Limb (tissue), 2 donors: ENCODE data around the gene CLDN11.

Source experiments
- DNase-seq, 2 donors: peaks; one replicate each; pipeline ENCODE4 v3.0.0-alpha.2; 2016; ENCODE audit errors: extremely low spot score in 2 of 2

CLDN11 gene

DNA sequence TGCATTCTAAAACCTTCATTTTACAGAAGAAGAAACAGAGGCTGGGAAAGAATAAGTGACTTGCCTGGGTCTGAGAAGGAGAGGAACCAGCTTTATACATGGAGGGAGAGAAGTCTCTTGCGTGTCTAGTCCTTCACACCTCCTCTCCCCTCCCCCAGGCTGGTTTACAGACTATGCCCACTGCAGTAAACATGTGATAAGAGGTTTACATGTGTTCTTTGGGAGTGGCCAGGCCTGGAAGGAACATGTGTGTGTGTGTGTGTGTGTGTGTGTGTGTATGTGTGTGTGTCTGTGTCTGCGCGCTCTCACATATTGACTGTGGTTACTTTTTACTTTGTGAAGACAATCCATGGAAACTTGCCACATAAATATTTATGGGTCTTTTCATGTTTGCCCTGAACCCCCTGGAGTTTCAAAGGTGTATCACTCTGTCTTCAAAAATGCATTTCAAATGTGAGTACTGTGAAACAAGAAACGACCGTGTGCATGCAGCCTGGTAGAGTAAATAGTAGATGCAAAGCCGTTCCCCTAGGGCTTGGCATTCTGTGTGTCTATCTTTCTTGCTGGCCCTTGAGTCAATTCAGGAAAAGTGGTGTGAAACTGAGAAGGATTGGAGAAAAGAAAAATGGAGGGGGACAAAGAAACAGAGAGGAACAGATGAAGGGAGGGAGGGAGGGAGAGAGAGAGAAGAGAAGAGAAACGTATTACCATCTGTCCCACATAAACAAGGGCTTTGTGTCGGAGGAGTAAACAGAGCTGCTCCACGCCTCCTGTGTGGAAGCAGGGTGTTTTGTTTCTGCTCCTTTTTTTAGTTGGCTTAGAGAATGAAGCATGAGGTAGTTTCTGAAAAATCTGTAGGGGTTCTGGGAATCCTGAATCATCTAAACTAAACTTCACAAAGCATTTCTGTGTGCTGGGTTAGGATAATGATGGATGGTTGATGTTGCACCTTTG is 51.7 kb downstream of the CLDN11 start:
- DNase-seq, result peak in 1 of 2 donors; percentile 47

GRCh38 chr3:170471149-170471548 is 52.5 kb downstream of the CLDN11 start:
- no peak for DNase-seq

DNA sequence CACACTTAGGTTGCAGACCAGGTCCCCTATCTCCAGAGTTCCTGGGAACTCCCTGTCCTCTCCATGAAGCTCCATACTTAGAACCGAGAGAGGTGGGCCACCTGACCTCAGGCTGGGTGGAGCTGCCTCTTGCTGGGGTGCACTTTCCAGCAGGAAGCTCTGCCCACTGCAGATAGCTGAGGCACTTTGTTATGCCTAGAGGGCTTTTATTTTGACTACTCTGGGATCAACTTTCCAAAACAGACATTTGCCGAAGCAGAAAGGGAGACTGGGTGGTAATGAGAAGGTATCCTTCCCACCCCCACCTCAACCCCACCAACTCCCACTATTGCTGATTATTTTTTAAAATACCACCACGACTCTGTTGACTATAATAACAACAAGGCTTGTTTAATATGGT is 54.7 kb downstream of the CLDN11 start:
- no peak for DNase-seq

DNA sequence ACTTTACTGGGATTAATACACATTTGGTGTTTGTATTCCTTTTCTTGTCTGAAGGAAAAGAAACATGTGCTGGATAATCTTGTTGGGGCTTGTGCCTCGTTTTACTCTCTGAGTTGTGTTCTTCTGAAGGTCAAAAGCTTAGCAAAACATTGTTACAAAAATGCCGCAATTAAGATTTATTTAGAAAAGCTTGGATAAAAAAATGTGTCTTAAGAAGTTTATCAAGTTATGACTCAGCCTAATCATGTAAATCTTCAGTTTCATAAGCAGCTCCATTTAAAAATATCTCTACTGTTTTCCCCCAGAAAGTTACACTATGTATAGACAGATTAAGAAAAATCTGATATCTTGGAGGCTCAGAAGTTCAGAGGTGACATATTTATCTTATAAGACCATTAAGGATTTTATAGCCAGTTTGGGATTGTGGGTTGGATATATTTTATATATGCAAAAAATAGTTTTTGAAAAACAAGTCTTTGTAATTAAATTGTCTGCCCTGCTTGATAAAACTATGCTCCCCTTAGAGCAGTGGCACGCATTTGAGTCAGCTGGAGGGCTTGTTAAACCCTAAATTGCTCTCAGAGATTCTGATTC is 56.5 kb downstream of the CLDN11 start:
- DNase-seq, result no peak

GRCh38 chr3:170476291-170476690 is 57.6 kb downstream of the CLDN11 start:
- DNase-seq, result no peak

DNA sequence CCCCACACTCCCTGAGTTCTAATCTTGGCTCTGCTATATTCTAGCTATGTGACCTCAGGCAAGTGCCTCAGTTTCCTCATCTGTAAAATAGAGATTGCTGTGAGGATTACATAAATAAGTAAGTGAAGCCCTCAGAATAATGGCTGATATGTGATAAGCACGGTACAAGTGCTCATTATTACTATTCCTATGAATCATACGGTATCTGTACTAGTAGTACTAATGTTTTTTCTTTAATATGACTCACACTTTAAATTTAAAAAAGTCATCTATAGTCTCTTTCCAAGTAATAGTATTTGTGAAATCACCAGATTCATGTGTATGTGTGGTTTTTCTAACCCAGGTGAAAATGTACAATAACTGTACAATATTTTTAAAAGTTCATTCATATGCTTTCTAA is 58.7 kb downstream of the CLDN11 start:
- DNase-seq, result no peak

DNA sequence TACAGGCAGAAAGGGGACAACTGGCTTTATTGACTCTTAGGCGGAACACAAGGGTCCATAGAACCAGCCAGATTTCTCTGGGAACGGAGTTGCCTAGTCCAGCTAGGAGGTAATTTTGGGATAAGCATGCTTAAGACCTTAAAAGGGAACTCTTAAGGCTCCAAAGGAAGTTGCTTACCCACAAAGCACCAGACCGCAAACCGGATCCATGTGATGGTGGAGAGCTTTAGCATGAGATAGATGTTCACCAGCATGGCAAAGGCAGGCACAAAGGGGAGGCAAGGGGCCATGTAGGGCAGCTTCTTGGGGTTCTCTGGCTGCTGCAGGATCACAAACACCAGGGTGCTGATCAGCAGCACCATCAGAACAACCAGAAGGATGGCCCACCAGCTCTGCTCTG is 61.4 kb downstream of the CLDN11 start:
- DNase-seq, result no peak

DNA sequence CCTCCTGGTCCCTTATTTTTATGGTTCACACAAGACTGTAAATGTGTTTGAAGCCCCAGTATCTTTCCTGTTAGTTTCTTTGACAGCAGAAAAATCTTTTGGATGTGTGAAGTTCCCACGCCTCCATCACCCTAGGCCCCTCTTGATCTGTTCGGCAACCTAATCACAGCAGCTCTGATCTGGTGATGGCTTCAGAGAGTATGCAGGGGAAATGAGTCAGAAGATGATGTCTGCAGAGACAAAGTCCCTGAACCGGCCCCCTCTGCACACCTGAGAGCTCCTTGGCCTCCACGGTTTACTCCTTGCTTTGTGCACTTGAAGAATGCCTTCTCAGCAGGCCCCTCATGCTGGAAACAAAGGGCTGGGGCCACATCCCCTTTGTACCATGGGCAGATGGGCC is 63.5 kb downstream of the CLDN11 start:
- DNase-seq, result no peak

DNA sequence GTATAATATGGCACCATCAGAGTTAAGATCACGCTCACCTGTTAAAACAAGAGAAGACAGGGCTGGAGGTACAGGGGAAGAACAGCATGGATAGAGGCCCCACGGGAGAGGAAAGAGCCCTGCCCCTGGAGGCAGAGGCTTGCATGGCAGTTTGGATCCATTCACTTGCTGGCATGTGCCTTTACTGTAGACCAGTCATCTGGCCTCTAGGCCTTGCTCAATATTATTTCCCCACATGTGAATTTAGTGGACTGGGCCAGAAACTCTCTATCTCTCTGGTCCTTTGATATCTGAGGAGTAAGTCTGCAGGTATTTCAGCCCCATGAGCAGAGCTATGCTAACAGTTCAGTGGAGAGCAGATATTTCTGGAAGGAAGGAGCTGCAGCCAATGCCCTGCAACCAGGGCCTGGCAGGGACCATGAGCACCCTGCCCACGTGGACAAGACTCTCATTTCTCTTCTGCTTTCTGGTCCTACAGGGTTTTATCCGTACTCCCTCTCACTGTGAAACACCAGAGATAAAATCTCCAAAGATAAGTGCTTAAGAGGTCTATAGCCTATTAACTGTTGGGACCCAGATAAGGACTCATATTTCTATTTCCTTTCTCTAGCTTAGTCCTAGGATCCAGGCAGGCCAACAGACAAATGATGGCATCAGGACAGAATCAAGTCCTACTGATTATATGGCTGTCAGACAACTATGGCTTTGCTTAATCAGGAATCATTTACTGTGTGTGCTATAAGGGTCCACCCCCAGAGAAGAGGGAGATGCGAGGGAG is 65.0 kb downstream of the CLDN11 start:
- DNase-seq, result no peak
